HG03354 (cell line): ENCODE results near the gene UBASH3A.

Experiments used
- ATAC-seq: cut with Tn5 transposase; IDR thresholded peaks from one replicate; pipeline ENCODE4 v1.9.1; 2021; ENCODE audit warnings: mild to moderate bottlenecking; ENCODE audit not compliant: unreplicated experiment, poor library complexity, severe bottlenecking

UBASH3A gene

GRCh38 chr21:42423685-42424084 lies 20.0 kb downstream of the UBASH3A start:
- no peak for ATAC-seq

GRCh38 chr21:42424914-42425541 lies 21.3 kb downstream of the UBASH3A start:
- peak; percentile 58 for ATAC-seq

- ATAC-seq = peak; percentile 35
Observed at GRCh38 chr21:42425591-42425990, 21.9 kb downstream of the UBASH3A start.

- ATAC-seq = no peak
Observed at GRCh38 chr21:42426424-42426823, 22.7 kb downstream of the UBASH3A start.

- ATAC-seq = no peak
Observed at GRCh38 chr21:42426876-42427480, 23.3 kb downstream of the UBASH3A start.

- no peak for ATAC-seq
Observed at GRCh38 chr21:42427809-42428419, 24.2 kb downstream of the UBASH3A start.

- ATAC-seq = no peak
Observed at GRCh38 chr21:42429021-42429420, 25.3 kb downstream of the UBASH3A start.

- ATAC-seq = no peak
Observed at GRCh38 chr21:42429856-42430255, 26.2 kb downstream of the UBASH3A start.

- no peak for ATAC-seq
Observed at GRCh38 chr21:42430521-42430920, 26.8 kb downstream of the UBASH3A start.

- no peak for ATAC-seq
Observed at GRCh38 chr21:42431196-42431595, 27.5 kb downstream of the UBASH3A start.

GRCh38 chr21:42432695-42433094 lies 29.0 kb downstream of the UBASH3A start:
- no peak for ATAC-seq

- no peak for ATAC-seq
Observed at GRCh38 chr21:42433946-42434551, 30.3 kb downstream of the UBASH3A start.

GRCh38 chr21:42434884-42435283 lies 31.2 kb downstream of the UBASH3A start:
- no peak for ATAC-seq

- no peak for ATAC-seq
Observed at GRCh38 chr21:42435401-42435800, 31.7 kb downstream of the UBASH3A start.

GRCh38 chr21:42435833-42436232 lies 32.1 kb downstream of the UBASH3A start:
- ATAC-seq = no peak

GRCh38 chr21:42436914-42437313 lies 33.2 kb downstream of the UBASH3A start:
- ATAC-seq = no peak

GRCh38 chr21:42437786-42438185 lies 34.1 kb downstream of the UBASH3A start:
- no peak for ATAC-seq

- ATAC-seq = no peak
Observed at GRCh38 chr21:42438316-42439205, 34.9 kb downstream of the UBASH3A start.

- no peak for ATAC-seq
Observed at GRCh38 chr21:42439284-42440186, 35.8 kb downstream of the UBASH3A start.
